C4-2B (cell line): ENCODE measurements around the gene DSCAM.

Experiments
- CTCF ChIP-seq: fragments of 450-650 bp; conservative IDR thresholded peaks from 2 replicates; pipeline ENCODE4 v1.5.1; 2017; ENCODE audit warnings: mild to moderate bottlenecking
- ZFX ChIP-seq: fragments of 450-650 bp; IDR thresholded peaks from 2 replicates; pipeline ENCODE4 v1.6.1; 2017

DNA sequence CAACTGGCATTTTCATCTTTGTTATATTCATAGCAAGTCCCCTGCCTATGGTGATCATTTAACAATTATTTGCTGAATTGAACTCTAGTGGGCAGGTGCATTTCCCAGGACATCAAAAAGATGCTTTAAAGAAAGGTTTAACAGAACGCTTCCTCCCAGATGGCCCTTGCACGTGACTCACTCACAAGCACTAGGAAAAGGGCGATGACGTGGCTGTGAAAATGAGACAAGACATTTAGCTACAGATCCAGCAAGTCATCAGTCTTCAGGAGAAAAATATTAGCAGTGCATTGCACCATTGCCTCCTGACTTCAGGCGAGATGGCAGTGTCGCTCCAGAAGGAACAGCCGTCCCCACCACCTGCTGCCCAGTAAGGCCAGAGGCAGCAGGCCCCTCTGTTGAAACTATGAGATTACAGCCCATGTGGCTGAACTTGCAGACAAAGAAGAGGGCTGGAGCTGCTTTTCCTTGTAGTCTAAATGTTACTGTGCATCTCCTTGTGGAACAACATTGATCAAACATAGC, 37.2 kb downstream of the DSCAM start:
- TF ChIP-seq CTCF, result no peak
- no peak for TF ChIP-seq ZFX
